Psoas muscle (tissue), 8 donors: Measurements from ENCODE around the gene DNAJB8. TPM values are rescaled to one million over a fixed set of nuclear protein-coding genes. Genes with fewer than 3 reads are reported as not detected.

ENCODE experiments used
- ATAC-seq, 4 donors: fragments of 200-7000 bp; cut with Tn5 transposase; one replicate each; pipeline ENCODE4 v1.9.1; 2020; ENCODE audit warnings: moderate library complexity in 3 of 4, mild to moderate bottlenecking in 2 of 4
- DNase-seq, 2 donors: peaks; one replicate each; pipeline ENCODE4 v3.0.0-alpha.2; 2020
- H3K27ac ChIP-seq: fragments of 200-600 bp; one replicate; pipeline ENCODE4 v1.8.0; 2022
- H3K27me3 ChIP-seq, 3 donors: fragments of 200-600 bp in 1 of 3; one replicate each; pipeline versions ENCODE4 v1.6.1 to v1.8.0; 2013 to 2022; ENCODE audit warnings: low read length in 2 of 3, mild to moderate bottlenecking in 2 of 3, moderate library complexity in 1 of 3; ENCODE audit not compliant: insufficient read depth in 3 of 3
- H3K36me3 ChIP-seq, 2 donors: fragments of 200-600 bp in 1 of 2; one replicate each; pipeline versions ENCODE4 v1.6.1 to v1.8.0; 2013 to 2022; ENCODE audit warnings: low read depth in 1 of 2, mild to moderate bottlenecking in 1 of 2, moderate library complexity in 1 of 2; ENCODE audit not compliant: insufficient read depth in 1 of 2
- H3K4me1 ChIP-seq: fragments of 200-600 bp; one replicate; pipeline ENCODE4 v1.8.0; 2022
- H3K4me3 ChIP-seq: fragments of 200-600 bp; one replicate; pipeline ENCODE4 v1.8.0; 2022; ENCODE audit warnings: mild to moderate bottlenecking
- H3K9me3 ChIP-seq: fragments of 200-600 bp; one replicate; pipeline ENCODE4 v1.8.0; 2022
- WGBS, 3 donors: extraction: QIAGEN DNeasy Blood & Tissue Kit; methylation state at CpG; one replicate each; pipeline versions ENCODE4 v1.1.6 to v1.1.7; 2013; 5-methylcytosine and 5-hydroxymethylcytosine counted together
- intact Hi-C, 2 donors: fragments of 100-400 bp; cut with DNase I; formaldehyde crosslinking; loops; one replicate each; pipeline versions ENCODE4 v1.11.0 to v1.14.2; 2022
- polyA plus RNA-seq, 3 donors: library from polyadenylated mRNA; stranded (reverse); fragments of 200-250 nt; gene quantifications; one replicate each; pipeline ENCODE4 v1.2.3, GENCODE V29; 2013
- total RNA-seq, 4 donors: library from RNA; stranded (reverse); fragmentation: NEBNext Ultra II Directional in 2 of 4; extraction: Animal tissue kit (Norgen Biotek cat#: 25700) in 2 of 4; gene quantifications; one replicate each; pipeline versions ENCODE4 v1.2.1 to v1.2.4, GENCODE V29; 2021 to 2023
- TF ChIP-seq, protein P1 (sequence below): fragments of 200-600 bp; IDR thresholded peaks from one replicate; pipeline ENCODE4 v1.8.0; 2022; ENCODE audit warnings: antibody characterized with exemption
- donor health status: healthy with polysubstance abuse.
- donor health status: DM: no; HTN: no; CAD: no; lungs with moderate emphysema.
- donor health status: Bipolar disorder and iron deficiency.
- donor health status: healthy.
- donor health status: DM: yes; HTN: yes; CAD: no.
- donor health status: DM: no; HTN: no; CAD: no.
- donor health status: DM: no; HTN: no; CAD: no.
- donor health status: DM: yes; HTN: yes; CAD: no.

Gene DNAJB8
- total and polyA plus RNA-seq, 7 donors, result not detected

DNA sequence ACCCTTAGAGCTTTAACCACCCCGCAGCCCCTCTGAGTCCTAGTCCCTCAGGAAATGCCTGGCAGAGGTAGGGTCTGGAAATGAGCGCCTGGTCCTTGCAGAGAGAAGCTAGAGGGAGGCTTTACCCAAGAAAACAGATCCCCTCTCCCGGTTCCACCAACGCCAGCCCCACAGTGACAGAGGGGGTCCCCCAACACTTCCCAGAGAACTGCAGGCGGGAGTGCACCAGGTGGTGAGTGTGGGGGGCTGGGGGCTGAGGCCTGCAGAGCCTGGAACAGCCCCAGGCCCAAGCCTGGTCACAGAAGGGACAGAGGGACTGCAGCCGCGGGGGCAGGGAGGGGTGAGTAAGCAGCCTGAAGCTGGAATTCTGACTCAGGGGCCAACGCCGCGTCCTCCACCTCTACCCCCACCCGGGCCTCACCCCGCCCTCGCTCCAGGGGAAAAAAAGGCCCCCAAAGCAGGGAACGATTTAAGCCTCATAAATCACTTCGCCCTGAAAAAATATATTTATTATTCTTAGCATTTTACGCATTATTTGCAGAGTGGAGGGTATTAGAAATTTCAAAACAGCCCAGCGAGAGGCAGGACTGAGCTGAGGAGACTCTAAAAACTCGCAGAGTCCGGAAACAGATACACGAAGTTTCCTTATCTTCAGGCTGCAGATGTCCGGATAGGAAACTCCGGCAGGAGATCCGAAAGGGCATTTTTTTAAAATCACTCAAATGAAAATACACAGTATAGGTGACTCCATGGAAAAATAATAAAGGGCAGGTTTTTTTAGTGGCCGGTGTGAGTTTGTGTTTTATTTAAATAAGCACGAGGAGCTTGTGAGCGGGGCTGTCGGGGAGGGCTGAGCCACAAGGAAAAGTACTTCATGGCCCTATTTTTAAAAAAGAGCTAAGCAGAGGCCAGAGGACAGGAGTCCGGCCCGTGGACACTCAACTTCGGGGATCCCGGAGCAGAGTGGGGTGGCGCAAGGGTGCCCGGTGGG lies 16.3 kb upstream of the DNAJB8 start:
- Histone ChIP-seq H3K9me3 (no peaks in the 10 kb centered on the region), H3K4me1 (peaks cover 24% of the 10 kb centered on the region), H3K36me3 (no peaks in the 10 kb centered on the region), H3K27me3 (peaks cover 0 to 90% (median 54%) of the 10 kb centered on the region in 3 donors), H3K4me3 (peak overlapping the region; percentile 73), H3K27ac (peak overlapping the region; percentile 9)
- DNase-seq (peak; percentile 47 to 60), ATAC-seq (peak in 2 of 4 donors; percentile 13 to 35)
- intact Hi-C loops, result no loop called here
- WGBS, 3 donors, result 26 to 39% (median 37%) methylated on average over 33 of the region's 33 CpGs
- TF ChIP-seq, protein P1, sequence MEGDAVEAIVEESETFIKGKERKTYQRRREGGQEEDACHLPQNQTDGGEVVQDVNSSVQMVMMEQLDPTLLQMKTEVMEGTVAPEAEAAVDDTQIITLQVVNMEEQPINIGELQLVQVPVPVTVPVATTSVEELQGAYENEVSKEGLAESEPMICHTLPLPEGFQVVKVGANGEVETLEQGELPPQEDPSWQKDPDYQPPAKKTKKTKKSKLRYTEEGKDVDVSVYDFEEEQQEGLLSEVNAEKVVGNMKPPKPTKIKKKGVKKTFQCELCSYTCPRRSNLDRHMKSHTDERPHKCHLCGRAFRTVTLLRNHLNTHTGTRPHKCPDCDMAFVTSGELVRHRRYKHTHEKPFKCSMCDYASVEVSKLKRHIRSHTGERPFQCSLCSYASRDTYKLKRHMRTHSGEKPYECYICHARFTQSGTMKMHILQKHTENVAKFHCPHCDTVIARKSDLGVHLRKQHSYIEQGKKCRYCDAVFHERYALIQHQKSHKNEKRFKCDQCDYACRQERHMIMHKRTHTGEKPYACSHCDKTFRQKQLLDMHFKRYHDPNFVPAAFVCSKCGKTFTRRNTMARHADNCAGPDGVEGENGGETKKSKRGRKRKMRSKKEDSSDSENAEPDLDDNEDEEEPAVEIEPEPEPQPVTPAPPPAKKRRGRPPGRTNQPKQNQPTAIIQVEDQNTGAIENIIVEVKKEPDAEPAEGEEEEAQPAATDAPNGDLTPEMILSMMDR, result peak; percentile 18

- Histone ChIP-seq H3K27ac (no peak overlapping the region), H3K27me3 (peaks cover 0 to 82% (median 47%) of the 10 kb centered on the region in 3 donors), H3K9me3 (no peaks in the 10 kb centered on the region), H3K36me3 (no peaks in the 10 kb centered on the region), H3K4me3 (peak overlapping the region; percentile 73), H3K4me1 (peaks cover 21% of the 10 kb centered on the region)
- intact Hi-C loops, result no loop called here
- ATAC-seq (no peak), DNase-seq (peak; percentile 2 to 5)
- WGBS, 3 donors, result 38 to 41% (median 39%) methylated on average over 11 of the region's 11 CpGs
- TF ChIP-seq, protein P1, result no peak
Measured at GRCh38 chr3:128482175-128482574, 15.5 kb upstream of the DNAJB8 start.

GRCh38 chr3:128481438-128481942 lies 14.8 kb upstream of the DNAJB8 start:
- intact Hi-C loops, result no loop called here
- DNase-seq (peak; percentile 60 to 77), ATAC-seq (peak; percentile 28 to 55 (median 30))
- H3K27me3 ChIP-seq, result peaks cover 0 to 75% (median 40%) of the 10 kb centered on the region in 3 donors
- H3K27ac ChIP-seq, result no peak overlapping the region
- no peak overlapping the region for H3K4me3 ChIP-seq
- peaks cover 14% of the 10 kb centered on the region for H3K4me1 ChIP-seq
- no peaks in the 10 kb centered on the region for H3K36me3 ChIP-seq
- no peaks in the 10 kb centered on the region for H3K9me3 ChIP-seq
- TF ChIP-seq, protein P1, result no peak
- 6 to 12% (median 11%) methylated on average over 18 to 19 of the region's 19 CpGs for WGBS, 3 donors

DNA sequence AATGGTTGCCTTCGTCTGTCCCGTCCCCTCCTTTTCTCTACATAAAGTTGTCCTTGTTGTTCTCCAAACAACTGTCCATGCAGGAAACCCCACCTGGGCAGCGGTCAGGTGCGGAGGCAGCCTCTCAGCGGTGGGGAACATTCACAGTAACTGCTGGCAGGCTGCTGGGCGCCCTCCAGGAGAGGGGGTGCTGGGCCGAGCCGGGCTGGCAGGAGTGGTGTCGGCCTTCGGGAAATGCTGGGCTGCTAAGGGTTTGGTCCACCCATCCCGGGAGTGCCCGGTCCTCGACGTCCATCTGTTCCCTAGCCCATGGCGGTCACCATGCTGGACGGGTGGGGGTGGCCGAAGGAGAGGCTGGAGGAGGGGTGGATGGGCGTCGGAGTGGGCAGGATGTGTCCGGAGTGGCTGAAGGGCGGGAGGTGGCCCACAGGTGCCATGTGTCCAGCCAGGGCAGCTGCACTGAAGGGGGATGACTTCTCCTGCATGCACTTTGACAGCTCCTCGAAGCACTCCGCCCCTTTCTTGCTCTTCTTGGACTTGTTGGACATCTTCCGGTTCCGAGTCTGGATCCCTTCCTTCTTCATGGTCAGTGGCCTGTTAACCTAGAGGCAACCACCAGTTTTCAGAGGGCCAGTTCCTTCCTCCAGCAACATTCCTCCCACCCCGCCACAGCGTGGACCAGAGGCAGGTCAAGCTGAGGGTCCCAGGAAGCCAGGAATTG lies 14.2 kb upstream of the DNAJB8 start:
- WGBS, 3 donors, result 52 to 56% (median 54%) methylated on average over 27 of the region's 27 CpGs
- Histone ChIP-seq H3K9me3 (no peaks in the 10 kb centered on the region), H3K27me3 (peaks cover 0 to 69% (median 36%) of the 10 kb centered on the region in 3 donors), H3K36me3 (no peaks in the 10 kb centered on the region), H3K4me3 (no peak overlapping the region), H3K4me1 (peaks cover 11% of the 10 kb centered on the region), H3K27ac (no peak overlapping the region)
- TF ChIP-seq, protein P1, result no peak
- no peak for ATAC-seq
- intact Hi-C loops, result no loop called here
- DNase-seq, result peak in 1 of 2 donors; percentile 54
